GM23338 (cell line): ENCODE results near the gene GHRHR. TPM values are rescaled to one million over a fixed set of nuclear protein-coding genes. Genes with fewer than 3 reads are reported as not detected.

Experiments used
- ATAC-seq: fragments of 200-7000 bp; cut with Tn5 transposase; 3 replicates; pipeline ENCODE4 v1.9.1; 2020
- DNase-seq: peaks from one replicate; pipeline ENCODE4 v3.0.0-alpha.2; 2015; ENCODE audit warnings: low spot score
- H2AFZ ChIP-seq: fragments of 200-600 bp; sonication (generic); 2 replicates; pipeline ENCODE4 v1.8.0; 2016; ENCODE audit warnings: antibody characterized with exemption, mild to moderate bottlenecking, moderate library complexity
- H3F3A ChIP-seq: fragments of 200-600 bp; sonication (generic); replicated peaks from 2 replicates; pipeline ENCODE4 v1.8.0; 2017; ENCODE audit warnings: antibody characterized with exemption, mixed run types, low read depth
- H3K27ac ChIP-seq: fragments of 200-600 bp; sonication (generic); 2 replicates; pipeline ENCODE4 v1.6.1; 2016; ENCODE audit warnings: low read depth
- H3K27me3 ChIP-seq: fragments of 200-600 bp; sonication (generic); 2 replicates; pipeline ENCODE4 v1.8.0; 2016; ENCODE audit warnings: mild to moderate bottlenecking, mixed run types, moderate library complexity; ENCODE audit not compliant: insufficient read depth
- H3K36me3 ChIP-seq: fragments of 200-600 bp; sonication (generic); 2 replicates; pipeline ENCODE4 v1.8.0; 2016; ENCODE audit warnings: mild to moderate bottlenecking; ENCODE audit not compliant: insufficient read depth
- H3K4me1 ChIP-seq: fragments of 200-600 bp; sonication (generic); 2 replicates; pipeline ENCODE4 v1.8.0; 2016; ENCODE audit warnings: mild to moderate bottlenecking, moderate library complexity; ENCODE audit not compliant: insufficient read depth
- H3K4me2 ChIP-seq: fragments of 200-600 bp; sonication (generic); 2 replicates; pipeline ENCODE4 v1.7.1; 2017; ENCODE audit warnings: mixed run types
- H3K4me3 ChIP-seq: fragments of 200-600 bp; sonication (generic); 2 replicates; pipeline ENCODE4 v1.6.1; 2016; ENCODE audit warnings: mixed run types
- H3K79me2 ChIP-seq: fragments of 200-600 bp; sonication (generic); replicated peaks from 2 replicates; pipeline ENCODE4 v1.8.0; 2017; ENCODE audit warnings: mild to moderate bottlenecking; ENCODE audit not compliant: insufficient read depth
- H3K9me2 ChIP-seq: fragments of 200-600 bp; sonication (generic); 2 replicates; pipeline ENCODE4 v1.8.0; 2017; ENCODE audit not compliant: insufficient read depth
- H4K20me1 ChIP-seq: fragments of 200-600 bp; sonication (generic); replicated peaks from 2 replicates; pipeline ENCODE4 v1.8.0; 2017; ENCODE audit warnings: mild to moderate bottlenecking; ENCODE audit not compliant: insufficient read depth
- H3K27ac Mint-ChIP-seq: 2 replicates; pipeline ENCODE4 v1.8.0; 2020; ENCODE audit warnings: inconsistent platforms, mild to moderate bottlenecking, moderate library complexity, mixed read lengths
- H3K27me3 Mint-ChIP-seq: 3 replicates; pipeline ENCODE4 v1.8.0; 2022; ENCODE audit warnings: low read depth, mild to moderate bottlenecking, moderate library complexity, mixed read lengths, inconsistent platforms; ENCODE audit not compliant: insufficient read depth, poor library complexity
- H3K36me3 Mint-ChIP-seq: 3 replicates; pipeline ENCODE4 v1.8.0; 2021; ENCODE audit warnings: low read depth, mild to moderate bottlenecking, inconsistent platforms, moderate library complexity, mixed read lengths
- H3K4me1 Mint-ChIP-seq: 3 replicates; pipeline ENCODE4 v1.8.0; 2020; ENCODE audit warnings: mild to moderate bottlenecking, inconsistent platforms, mixed read lengths
- H3K4me3 Mint-ChIP-seq: 3 replicates; pipeline ENCODE4 v1.8.0; 2021; ENCODE audit warnings: moderate library complexity, mild to moderate bottlenecking, inconsistent platforms, mixed read lengths
- H3K9me3 Mint-ChIP-seq: 3 replicates; pipeline ENCODE4 v1.8.0; 2020; ENCODE audit warnings: moderate library complexity, mild to moderate bottlenecking, inconsistent platforms, mixed read lengths
- CREB1 ChIP-seq: fragments of 250-450 bp; sonication (Bioruptor Pico); IDR thresholded peaks from 2 replicates; pipeline ENCODE4 v1.5.0; 2020; ENCODE audit warnings: low read depth, mild to moderate bottlenecking, moderate library complexity
- CTCF ChIP-seq, 2 experiments: fragments of 200-600 bp in 1 of 2; sonication (generic) in 1 of 2; conservative IDR thresholded peaks; 2 replicates each; pipeline versions ENCODE4 v1.5.1 to v1.6.1; 2016 to 2017; ENCODE audit warnings: antibody characterized with exemption in 2 of 2, low read depth in 2 of 2, mild to moderate bottlenecking in 2 of 2, moderate library complexity in 1 of 2
- ETS1 ChIP-seq: IDR thresholded peaks from 2 replicates; pipeline ENCODE4 v1.6.1; 2016; ENCODE audit warnings: antibody characterized with exemption
- EZH2 ChIP-seq: fragments of 200-600 bp; sonication (generic); IDR thresholded peaks from one replicate; pipeline ENCODE4 v1.8.0; 2017; ENCODE audit warnings: antibody characterized with exemption, mild to moderate bottlenecking, low read depth; ENCODE audit not compliant: unreplicated experiment
- EZH2phosphoT487 ChIP-seq: fragments of 200-600 bp; sonication (generic); IDR thresholded peaks from one replicate; pipeline ENCODE4 v1.8.1; 2018; ENCODE audit warnings: antibody characterized with exemption; ENCODE audit not compliant: unreplicated experiment
- JUNB ChIP-seq: IDR thresholded peaks from one replicate; pipeline ENCODE4 v1.6.1; 2016; ENCODE audit warnings: antibody characterized with exemption; ENCODE audit not compliant: unreplicated experiment
- NANOG ChIP-seq: IDR thresholded peaks from 2 replicates; pipeline ENCODE4 v1.6.1; 2016; ENCODE audit warnings: antibody characterized with exemption, borderline replicate concordance
- POLR2AphosphoS5 ChIP-seq: IDR thresholded peaks from 2 replicates; pipeline ENCODE4 v1.6.1; 2016; ENCODE audit warnings: antibody characterized with exemption, low read depth
- REST ChIP-seq: IDR thresholded peaks from one replicate; pipeline ENCODE4 v1.6.1; 2018; ENCODE audit warnings: antibody characterized with exemption; ENCODE audit not compliant: unreplicated experiment
- STAT1 ChIP-seq: IDR thresholded peaks from one replicate; pipeline ENCODE4 v1.6.1; 2016; ENCODE audit warnings: antibody characterized with exemption; ENCODE audit not compliant: unreplicated experiment
- ZNF114 ChIP-seq: fragments of 250-450 bp; sonication (Bioruptor Pico); IDR thresholded peaks from 2 replicates; pipeline ENCODE4 v1.5.0; 2020; ENCODE audit warnings: mild to moderate bottlenecking, moderate library complexity
- ZNF331 ChIP-seq: fragments of 250-450 bp; sonication (Bioruptor Pico); IDR thresholded peaks from 2 replicates; pipeline ENCODE4 v1.5.0; 2020; ENCODE audit warnings: low read depth, mild to moderate bottlenecking, moderate library complexity
- ZNF462 ChIP-seq: fragments of 250-450 bp; sonication (Bioruptor Pico); IDR thresholded peaks from 2 replicates; pipeline ENCODE4 v1.5.0; 2020; ENCODE audit warnings: mild to moderate bottlenecking, moderate library complexity
- polyA plus RNA-seq: library from polyadenylated mRNA; unstranded; fragments of >200 nt; fragmentation: Nextera tagmentation; extraction: Ambion mirVana; gene quantifications from 2 replicates; pipeline ENCODE4 v1.2.1, GENCODE V29; 2016
- total RNA-seq: library from RNA; depleted of rRNA; stranded (reverse); fragments of >200 nt; shearing (Covaris generic); gene quantifications from 2 replicates; pipeline ENCODE4 v1.2.3, GENCODE V29; 2014

Gene GHRHR
- total and polyA plus RNA-seq, 2 experiments from 2014 or later = 2.2 TPM; not detected in 1

GRCh38 chr7:30954914-30955313, 8.8 kb upstream of the GHRHR start:
- H3K9me3 Mint-ChIP-seq = peaks cover 31% of the 10 kb centered on the region
- no peak overlapping the region for H3K27ac Mint-ChIP-seq
- 0 out of 3 replicates have a peak, but pooled peaks cover 5% of the 10 kb centered on the region for H3K36me3 Mint-ChIP-seq
- TF ChIP-seq ZNF114 (CRISPR knock-in tag) (no peak), ZNF331 (no peak), ETS1 (no peak), POLR2AphosphoS5 (no peak), CREB1 (CRISPR knock-in tag) (no peak), EZH2 (no peak), NANOG (no peak), CTCF (conservative IDR thresholded peaks at IDR 0.05; ENCODE audit: low read depth in 2 of 2) (no peak), JUNB (no peak), ZNF462 (no peak), EZH2phosphoT487 (no peak), STAT1 (no peak), REST (no peak)
- Histone ChIP-seq H3K79me2 (no peaks in the 10 kb centered on the region), H3K4me2 (no peak overlapping the region), H4K20me1 (no peaks in the 10 kb centered on the region), H3K27me3 (no peaks in the 10 kb centered on the region), H3K9me2 (no peaks in the 10 kb centered on the region), H3K4me3 (no peak overlapping the region), H3F3A (no peaks in the 10 kb centered on the region), H3K36me3 (no peaks in the 10 kb centered on the region), H3K27ac (no peak overlapping the region), H2AFZ (no peak overlapping the region), H3K4me1 (no peaks in the 10 kb centered on the region)
- H3K4me1 Mint-ChIP-seq = no peaks in the 10 kb centered on the region
- no peak overlapping the region for H3K4me3 Mint-ChIP-seq
- no peaks in the 10 kb centered on the region for H3K27me3 Mint-ChIP-seq
- DNase-seq (no peak), ATAC-seq (no peak)
